IMR-90 (cell line): ENCODE results near the gene NXPH2. TPM values are rescaled to one million over a fixed set of nuclear protein-coding genes. Genes with fewer than 3 reads are reported as not detected.

Experiments used
- ATAC-seq: fragments of 200-7000 bp; cut with Tn5 transposase; 2 replicates; pipeline ENCODE4 v1.9.1; 2020; ENCODE audit warnings: low read depth, mild to moderate bottlenecking, moderate library complexity
- BruUV-seq: library from RNA; stranded (reverse); fragments of 400-500 nt; replicated peaks from 2 replicates; lab custom pipeline; 2021; lab: Mats Ljungman, UMichigan
- CTCF ChIA-PET: fragments of 300-600 bp; formaldehyde crosslinking; extraction: SDS; loops from one replicate; lab custom pipeline; 2021; ENCODE audit warnings: antibody characterized with exemption; lab: Yijun Ruan, JAX
- POLR2A ChIA-PET: fragments of 300-600 bp; sonication (Branson Sonifier 250); formaldehyde crosslinking; loops from one replicate; lab custom pipeline; 2022; ENCODE audit warnings: antibody characterized with exemption; ENCODE audit not compliant: unreplicated experiment; lab: Charles Lee
- DNase-seq: peaks from one replicate; pipeline ENCODE4 v3.0.0; 2013
- H2AFZ ChIP-seq: replicated peaks from 2 replicates; pipeline ENCODE3; 2013; ENCODE audit warnings: low read length, mild to moderate bottlenecking; ENCODE audit not compliant: poor library complexity
- H2AK5ac ChIP-seq: 2 replicates; pipeline ENCODE4 v1.6.1; 2013; ENCODE audit warnings: low read depth, low read length, inconsistent platforms
- H2AK9ac ChIP-seq: replicated peaks from 2 replicates; pipeline ENCODE3; 2013; ENCODE audit warnings: mild to moderate bottlenecking, low read depth, low read length, moderate library complexity; ENCODE audit not compliant: poor library complexity
- H2BK120ac ChIP-seq: 2 replicates; pipeline ENCODE4 v1.6.1; 2013; ENCODE audit warnings: low read depth, low read length, inconsistent platforms
- H2BK15ac ChIP-seq: 3 replicates; pipeline ENCODE4 v1.6.1; 2013; ENCODE audit warnings: low read depth, low read length, inconsistent platforms
- H2BK20ac ChIP-seq: 2 replicates; pipeline ENCODE4 v1.6.1; 2013; ENCODE audit warnings: low read depth, mild to moderate bottlenecking, inconsistent platforms, low read length, moderate library complexity
- H2BK5ac ChIP-seq: 2 replicates; pipeline ENCODE4 v1.6.1; 2013; ENCODE audit warnings: mild to moderate bottlenecking, low read depth, low read length, inconsistent platforms; ENCODE audit not compliant: poor library complexity, severe bottlenecking
- H3K14ac ChIP-seq: replicated peaks from 2 replicates; pipeline ENCODE4 v1.6.1; 2013; ENCODE audit warnings: low read depth, low read length, inconsistent platforms
- H3K18ac ChIP-seq: 2 replicates; pipeline ENCODE4 v1.6.1; 2013; ENCODE audit warnings: low read depth, low read length, control low read depth
- H3K23ac ChIP-seq: 2 replicates; pipeline ENCODE4 v1.6.1; 2013; ENCODE audit warnings: low read depth, low read length, inconsistent platforms
- H3K27ac ChIP-seq: 2 replicates; pipeline ENCODE4 v1.5.1; 2013; ENCODE audit warnings: mild to moderate bottlenecking, control low read depth, low read length; ENCODE audit not compliant: insufficient read depth
- H3K27me3 ChIP-seq: 2 replicates; pipeline ENCODE4 v1.6.1; 2013; ENCODE audit warnings: low read length; ENCODE audit not compliant: control insufficient read depth, insufficient read depth
- H3K36me3 ChIP-seq: 2 replicates; pipeline ENCODE4 v1.6.1; 2013; ENCODE audit warnings: low read length, mixed read lengths; ENCODE audit not compliant: control insufficient read depth, insufficient read depth
- H3K4ac ChIP-seq: 2 replicates; pipeline ENCODE4 v1.6.1; 2013; ENCODE audit warnings: low read depth, low read length, inconsistent platforms
- H3K4me1 ChIP-seq: 2 replicates; pipeline ENCODE4 v1.6.1; 2013; ENCODE audit warnings: low read length, mixed read lengths; ENCODE audit not compliant: control insufficient read depth, insufficient read depth
- H3K4me2 ChIP-seq: 2 replicates; pipeline ENCODE4 v1.6.1; 2013; ENCODE audit warnings: low read depth, mild to moderate bottlenecking, control low read depth, low read length, moderate library complexity
- H3K4me3 ChIP-seq: 2 replicates; pipeline ENCODE4 v1.5.1; 2013; ENCODE audit warnings: low read depth, mild to moderate bottlenecking, control low read depth, low read length, moderate library complexity; ENCODE audit not compliant: insufficient read depth
- H3K56ac ChIP-seq: 2 replicates; pipeline ENCODE4 v1.6.1; 2013; ENCODE audit warnings: low read length, inconsistent platforms; ENCODE audit not compliant: insufficient read depth; ENCODE audit errors: extremely low read depth
- H3K79me1 ChIP-seq, 2 experiments: 2 replicates each; pipeline ENCODE4 v1.6.1; 2013; ENCODE audit warnings: low read length in 2 of 2, inconsistent platforms in 1 of 2, low read depth in 1 of 2
- H3K9ac ChIP-seq: 2 replicates; pipeline ENCODE4 v1.6.1; 2013; ENCODE audit warnings: low read depth, low read length, control low read depth
- H3K9me1 ChIP-seq: 2 replicates; pipeline ENCODE4 v1.6.1; 2013; ENCODE audit warnings: low read length, inconsistent platforms; ENCODE audit not compliant: insufficient read depth
- H3K9me3 ChIP-seq: 2 replicates; pipeline ENCODE4 v1.6.1; 2013; ENCODE audit warnings: low read length; ENCODE audit not compliant: control insufficient read depth, insufficient read depth
- H4K20me1 ChIP-seq: 2 replicates; pipeline ENCODE4 v1.6.1; 2013; ENCODE audit warnings: low read length, inconsistent platforms; ENCODE audit not compliant: insufficient read depth
- H4K5ac ChIP-seq: 2 replicates; pipeline ENCODE4 v1.6.1; 2013; ENCODE audit warnings: mild to moderate bottlenecking, low read depth, low read length, control low read depth
- H4K8ac ChIP-seq, 2 experiments: 2 replicates each; pipeline ENCODE4 v1.6.1; 2013; ENCODE audit warnings: low read depth in 2 of 2, low read length in 2 of 2, control low read depth in 1 of 2, inconsistent platforms in 1 of 2
- H4K91ac ChIP-seq: 2 replicates; pipeline ENCODE4 v1.6.1; 2013; ENCODE audit warnings: low read depth, low read length, inconsistent platforms; ENCODE audit not compliant: insufficient read depth
- CEBPB ChIP-seq: IDR thresholded peaks from 2 replicates; pipeline ENCODE4 v1.6.1; 2012; ENCODE audit warnings: low read depth, low read length, improper control_type of control experiment
- NFE2L2 ChIP-seq: fragments of 150-350 bp; IDR thresholded peaks from 2 replicates; pipeline ENCODE4 v1.6.1; 2016; ENCODE audit warnings: low read depth, mild to moderate bottlenecking, low read length
- RAD21 ChIP-seq: IDR thresholded peaks from 2 replicates; pipeline ENCODE4 v1.6.1; 2012; ENCODE audit warnings: low read length, improper control_type of control experiment
- WGBS, 2 experiments: methylation state at CpG; one replicate each; pipeline versions ENCODE4 v1.1.5 to v1.1.7; 2013; ENCODE audit warnings: missing lambda C conversion rate in 2 of 2; ENCODE audit not compliant: insufficient read length in 1 of 2; ENCODE audit errors: extremely low coverage in 2 of 2; 5-methylcytosine and 5-hydroxymethylcytosine counted together
- dilution Hi-C: fragments of 300-500 bp; cut with HindIII; formaldehyde crosslinking; loops from one replicate; pipeline ENCODE4 v1.14.3; 2018; ENCODE audit warnings: low sequenced_read_pairs; ENCODE audit not compliant: unreplicated experiment
- in situ Hi-C: fragments of 300-500 bp; cut with MboI; formaldehyde crosslinking; loops from 3 replicates; pipeline ENCODE4 v1.14.3; 2019; ENCODE audit warnings: low sequenced_read_pairs, inconsistent platforms, mixed read lengths
- intact Hi-C: fragments of 100-400 bp; cut with micrococcal nuclease; formaldehyde crosslinking; loops from 2 replicates; pipeline ENCODE4 v1.10.0; 2022
- polyA plus RNA-seq, 3 experiments: library from polyadenylated mRNA; depleted of rRNA; stranded (reverse); fragments of >200 nt; gene quantifications; 2 replicates each; pipeline ENCODE4 v1.2.3, GENCODE V29; 2012; ENCODE audit warnings: low replicate concordance in 1 of 3
- total RNA-seq: library from RNA; depleted of rRNA; stranded (reverse); fragments of >200 nt; gene quantifications from 2 replicates; pipeline ENCODE4 v1.2.3, GENCODE V29; 2012

The NXPH2 gene
- total and polyA plus RNA-seq, 2 of the 4 experiments (the other 2 are of a cell fraction), result not detected

DNA sequence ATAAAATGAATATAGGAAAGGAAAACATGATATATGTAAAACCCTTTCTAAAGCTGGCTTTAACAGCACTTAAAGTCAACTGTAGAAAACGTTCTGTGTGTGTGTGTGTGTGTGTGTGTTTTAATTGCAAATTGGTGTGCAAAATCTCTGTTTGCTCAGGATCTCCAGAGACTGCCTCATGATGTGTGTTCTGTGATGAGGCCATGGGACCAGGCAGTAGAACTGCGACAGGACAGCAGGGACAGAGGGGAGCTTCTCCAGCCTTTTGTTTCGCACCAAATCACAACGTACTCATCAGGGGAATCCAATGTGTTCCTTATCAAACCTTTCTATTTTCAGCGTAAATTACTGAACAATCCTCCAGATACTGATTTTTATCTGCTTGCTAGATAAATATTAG is 66.7 kb downstream of the NXPH2 start:
- H3K4me1 ChIP-seq, result peaks cover 2% of the 10 kb centered on the region; the same call in 1 of the 2 replicates
- H3K18ac ChIP-seq, result no peak overlapping the region
- ChIA-PET POLR2A (no interaction called here), CTCF (no interaction called here)
- TF ChIP-seq RAD21 (no peak), CEBPB (no peak), NFE2L2 (no peak)
- H3K14ac ChIP-seq, result no peak overlapping the region
- in situ Hi-C loops (no loop called here), intact Hi-C loops (no loop called here), dilution Hi-C loops (no loop called here)
- BruUV-seq, result no TSS peak
- no peak overlapping the region for H3K23ac ChIP-seq
- no peaks in the 10 kb centered on the region for H4K20me1 ChIP-seq
- no peak for ATAC-seq
- H3K4me2 ChIP-seq, result no peak overlapping the region
- no peak for DNase-seq
- H4K5ac ChIP-seq, result no peak overlapping the region
- H3K79me1 ChIP-seq, result no peaks in the 10 kb centered on the region
- peaks cover 3% of the 10 kb centered on the region; the same call in 1 of the 2 replicates for H3K9me1 ChIP-seq
- no peak overlapping the region for H2AK5ac ChIP-seq
- no peak overlapping the region for H3K4ac ChIP-seq
- no peak overlapping the region for H4K91ac ChIP-seq
- no CpG with 5 or more reads among the region's 5 CpGs for WGBS, 2 experiments
- no peak overlapping the region for H2BK120ac ChIP-seq
- H2BK20ac ChIP-seq, result no peak overlapping the region
- no peak overlapping the region for H4K8ac ChIP-seq
- H2AFZ ChIP-seq, result no peak overlapping the region
- H3K56ac ChIP-seq, result no peak overlapping the region
- no peak overlapping the region for H3K9ac ChIP-seq
- H2AK9ac ChIP-seq, result no peak overlapping the region
- no peak overlapping the region for H3K27ac ChIP-seq
- no peaks in the 10 kb centered on the region for H3K36me3 ChIP-seq
- no peaks in the 10 kb centered on the region for H3K27me3 ChIP-seq
- H3K9me3 ChIP-seq, result no peaks in the 10 kb centered on the region
- H2BK15ac ChIP-seq, result no peak overlapping the region
- H3K4me3 ChIP-seq, result no peak overlapping the region
- H2BK5ac ChIP-seq, result no peak overlapping the region
